Subcutaneous adipose tissue (tissue), 4 donors: ENCODE data around the gene MARCKSL1. TPM values are rescaled to one million over a fixed set of nuclear protein-coding genes. Genes with fewer than 3 reads are reported as not detected.

ENCODE experiments used
- total RNA-seq, 4 donors: library from RNA; depleted of rRNA; stranded (reverse); fragments of >200 nt; gene quantifications; one replicate each; pipeline ENCODE4 v1.1.0, GENCODE V29; 2016
- TF ChIP-seq, protein P1 (sequence below): fragments of 450-650 bp; IDR thresholded peaks from one replicate; pipeline ENCODE4 v1.5.1; 2016; ENCODE audit warnings: low read depth, mild to moderate bottlenecking, control low read depth, antibody characterized with exemption, moderate library complexity

MARCKSL1 gene
- total RNA-seq, 4 donors from 2014 or later: 4.2 to 10.3 (median 7.4) TPM

DNA sequence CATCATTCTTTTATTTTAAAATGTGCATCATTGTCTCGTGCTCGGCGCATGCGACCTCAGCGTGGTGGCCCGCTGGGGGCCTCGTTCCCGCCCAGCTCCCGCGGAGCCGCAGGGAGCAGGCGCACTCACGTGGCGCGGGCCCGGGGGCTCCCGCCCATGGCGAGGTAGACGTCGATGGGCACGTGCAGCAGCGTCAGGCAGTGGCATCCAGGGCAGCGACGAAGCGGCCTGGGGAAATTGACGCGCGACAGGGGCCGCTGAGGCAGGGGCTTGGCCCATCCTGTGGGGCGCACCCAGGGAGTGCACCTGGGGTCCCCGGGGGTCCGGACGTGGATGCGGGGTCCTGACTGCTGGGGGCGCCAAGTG lies 25.3 kb upstream of the MARCKSL1 start:
- TF ChIP-seq, protein P1, sequence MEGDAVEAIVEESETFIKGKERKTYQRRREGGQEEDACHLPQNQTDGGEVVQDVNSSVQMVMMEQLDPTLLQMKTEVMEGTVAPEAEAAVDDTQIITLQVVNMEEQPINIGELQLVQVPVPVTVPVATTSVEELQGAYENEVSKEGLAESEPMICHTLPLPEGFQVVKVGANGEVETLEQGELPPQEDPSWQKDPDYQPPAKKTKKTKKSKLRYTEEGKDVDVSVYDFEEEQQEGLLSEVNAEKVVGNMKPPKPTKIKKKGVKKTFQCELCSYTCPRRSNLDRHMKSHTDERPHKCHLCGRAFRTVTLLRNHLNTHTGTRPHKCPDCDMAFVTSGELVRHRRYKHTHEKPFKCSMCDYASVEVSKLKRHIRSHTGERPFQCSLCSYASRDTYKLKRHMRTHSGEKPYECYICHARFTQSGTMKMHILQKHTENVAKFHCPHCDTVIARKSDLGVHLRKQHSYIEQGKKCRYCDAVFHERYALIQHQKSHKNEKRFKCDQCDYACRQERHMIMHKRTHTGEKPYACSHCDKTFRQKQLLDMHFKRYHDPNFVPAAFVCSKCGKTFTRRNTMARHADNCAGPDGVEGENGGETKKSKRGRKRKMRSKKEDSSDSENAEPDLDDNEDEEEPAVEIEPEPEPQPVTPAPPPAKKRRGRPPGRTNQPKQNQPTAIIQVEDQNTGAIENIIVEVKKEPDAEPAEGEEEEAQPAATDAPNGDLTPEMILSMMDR: no peak

DNA sequence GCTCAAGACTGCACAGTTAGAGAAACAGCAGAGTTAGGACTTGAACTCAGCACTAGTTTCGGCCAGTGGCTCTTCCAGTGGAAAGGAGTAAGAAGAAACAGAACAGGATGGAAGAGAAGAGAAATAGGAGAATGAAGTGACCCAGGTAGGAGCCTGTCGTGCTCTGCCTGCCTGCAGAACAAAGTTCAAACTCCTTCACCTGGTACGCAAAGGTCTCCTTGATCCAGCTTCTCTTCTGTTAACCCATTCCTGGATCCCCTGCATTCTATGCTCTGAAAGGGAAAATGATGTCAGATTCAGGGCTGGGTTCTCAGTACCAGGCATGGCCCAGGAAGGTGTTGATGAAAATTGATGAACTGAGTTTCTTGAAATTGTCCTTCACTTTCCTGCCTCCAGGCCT lies 22.4 kb upstream of the MARCKSL1 start:
- TF ChIP-seq, protein P1: no peak

DNA sequence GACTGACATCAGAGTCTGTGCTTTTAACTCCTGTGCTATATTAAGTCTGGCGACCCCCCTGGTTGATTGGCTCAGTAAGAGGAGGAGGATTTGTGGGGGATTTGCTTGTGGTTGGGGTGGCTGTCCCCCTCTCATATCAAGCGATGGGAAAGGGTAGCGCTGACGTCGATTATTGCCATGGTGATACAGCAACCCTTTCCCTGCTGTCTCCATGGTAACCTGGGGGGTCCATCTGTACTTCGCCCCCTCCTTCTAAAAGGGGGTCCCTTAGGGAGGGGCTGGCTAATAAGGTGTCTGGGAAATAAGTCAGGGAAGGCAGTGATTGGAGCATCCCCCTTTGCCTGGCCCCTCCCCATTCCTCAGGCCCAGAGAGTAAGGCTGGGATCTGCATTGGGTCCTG lies 21.6 kb upstream of the MARCKSL1 start:
- TF ChIP-seq, protein P1: no peak

DNA sequence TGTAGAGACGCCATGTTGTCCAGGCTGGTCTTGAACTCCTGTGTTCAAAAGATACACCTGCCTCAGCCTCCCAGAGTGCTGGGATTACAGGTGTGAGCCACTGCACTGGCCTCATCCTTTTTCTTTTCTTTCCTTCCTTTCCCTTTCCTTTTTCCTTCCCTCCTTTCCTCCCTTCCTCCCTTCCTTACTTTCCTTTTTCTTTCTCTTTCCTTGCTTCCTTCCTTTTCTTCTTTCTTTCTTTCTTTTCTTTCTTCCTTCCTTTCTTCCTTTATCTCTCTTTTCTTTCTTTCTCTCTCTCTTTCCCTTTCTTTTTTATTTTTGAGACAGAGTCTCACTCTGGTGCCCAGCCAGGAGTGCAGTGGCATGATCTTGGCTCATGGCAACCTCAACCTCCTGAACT lies 20.4 kb upstream of the MARCKSL1 start:
- TF ChIP-seq, protein P1: no peak

DNA sequence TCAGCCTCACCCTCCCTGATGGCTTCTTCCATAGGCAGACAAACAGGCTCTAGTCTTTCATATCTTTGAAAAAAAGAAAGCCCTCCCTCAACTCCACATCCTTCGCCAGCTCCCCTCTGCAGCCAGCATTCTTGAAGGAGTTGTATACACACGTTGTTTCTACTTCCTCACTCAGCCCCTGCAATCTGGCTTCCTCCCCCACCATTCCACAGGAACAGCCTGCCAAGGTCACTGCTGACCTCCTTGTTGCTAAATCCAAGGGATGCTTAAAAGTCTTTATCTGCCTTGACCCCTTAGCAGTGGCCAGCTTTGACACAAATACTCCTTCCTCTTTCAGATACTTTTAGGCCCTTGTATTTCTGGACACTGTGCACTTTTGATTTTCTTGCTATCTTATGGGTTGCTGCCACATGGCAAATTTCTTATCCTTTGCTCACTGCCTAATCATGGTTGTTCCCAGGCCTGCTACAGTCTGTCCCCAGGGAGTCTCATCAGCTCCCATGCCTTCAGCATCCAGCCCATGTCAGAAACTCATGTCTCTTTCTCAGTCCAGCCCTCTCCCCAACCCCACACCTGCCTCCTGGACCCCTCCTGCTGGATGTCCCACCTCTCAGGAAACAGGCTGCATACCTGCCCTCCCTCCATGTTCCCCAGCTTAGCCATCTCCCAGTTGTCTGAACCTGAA lies 18.0 kb upstream of the MARCKSL1 start:
- TF ChIP-seq, protein P1: no peak

DNA sequence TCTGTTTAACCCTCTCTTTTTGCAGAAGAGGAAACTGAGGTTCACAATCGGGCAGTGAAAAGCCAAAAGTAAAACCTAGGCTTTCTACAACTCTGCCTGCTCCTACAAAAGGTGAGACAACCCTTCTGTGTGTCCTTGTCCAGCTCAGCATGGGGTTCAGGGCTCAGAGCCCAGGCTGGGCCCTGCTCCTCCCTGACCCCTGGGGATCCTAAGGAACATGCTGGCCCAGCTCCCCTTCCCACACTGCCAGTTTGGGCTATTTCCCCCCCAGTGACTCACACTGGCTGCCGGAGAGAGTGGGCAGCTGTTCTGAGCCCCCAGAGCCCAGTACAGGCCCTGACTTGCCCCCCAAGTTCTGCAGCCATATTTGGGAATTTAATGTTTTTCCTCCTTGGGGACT lies 17.4 kb upstream of the MARCKSL1 start:
- TF ChIP-seq, protein P1: no peak

DNA sequence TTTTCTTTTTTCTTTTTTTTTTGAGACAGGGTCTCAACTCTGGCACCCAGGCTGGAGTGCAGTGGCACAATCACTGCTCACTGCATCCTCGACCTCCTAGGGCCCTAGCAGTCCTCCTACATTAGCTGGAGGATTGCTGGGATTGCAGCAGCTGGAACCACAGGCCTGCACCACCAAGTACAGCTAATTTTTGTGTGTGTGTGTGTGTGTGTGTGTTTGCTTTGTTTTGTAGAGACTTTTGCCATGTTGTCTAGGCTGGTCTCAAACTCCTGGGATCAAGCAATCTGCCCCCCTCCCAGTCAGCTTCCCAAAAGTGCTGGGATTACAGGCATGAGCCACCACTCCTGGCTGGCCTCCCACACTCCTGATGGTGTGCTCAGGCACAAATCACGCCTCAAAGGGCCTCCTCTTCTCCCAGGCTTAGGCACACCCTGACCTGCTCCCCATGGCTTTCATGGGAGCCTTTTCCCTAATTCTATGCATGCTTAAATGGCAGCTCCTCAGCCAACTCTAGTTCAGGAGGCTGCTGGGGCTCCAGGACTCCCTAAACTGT lies 16.9 kb upstream of the MARCKSL1 start:
- TF ChIP-seq, protein P1: no peak
